ENCODE measurements around the gene MAPK12.

The MAPK12 gene

DNA sequence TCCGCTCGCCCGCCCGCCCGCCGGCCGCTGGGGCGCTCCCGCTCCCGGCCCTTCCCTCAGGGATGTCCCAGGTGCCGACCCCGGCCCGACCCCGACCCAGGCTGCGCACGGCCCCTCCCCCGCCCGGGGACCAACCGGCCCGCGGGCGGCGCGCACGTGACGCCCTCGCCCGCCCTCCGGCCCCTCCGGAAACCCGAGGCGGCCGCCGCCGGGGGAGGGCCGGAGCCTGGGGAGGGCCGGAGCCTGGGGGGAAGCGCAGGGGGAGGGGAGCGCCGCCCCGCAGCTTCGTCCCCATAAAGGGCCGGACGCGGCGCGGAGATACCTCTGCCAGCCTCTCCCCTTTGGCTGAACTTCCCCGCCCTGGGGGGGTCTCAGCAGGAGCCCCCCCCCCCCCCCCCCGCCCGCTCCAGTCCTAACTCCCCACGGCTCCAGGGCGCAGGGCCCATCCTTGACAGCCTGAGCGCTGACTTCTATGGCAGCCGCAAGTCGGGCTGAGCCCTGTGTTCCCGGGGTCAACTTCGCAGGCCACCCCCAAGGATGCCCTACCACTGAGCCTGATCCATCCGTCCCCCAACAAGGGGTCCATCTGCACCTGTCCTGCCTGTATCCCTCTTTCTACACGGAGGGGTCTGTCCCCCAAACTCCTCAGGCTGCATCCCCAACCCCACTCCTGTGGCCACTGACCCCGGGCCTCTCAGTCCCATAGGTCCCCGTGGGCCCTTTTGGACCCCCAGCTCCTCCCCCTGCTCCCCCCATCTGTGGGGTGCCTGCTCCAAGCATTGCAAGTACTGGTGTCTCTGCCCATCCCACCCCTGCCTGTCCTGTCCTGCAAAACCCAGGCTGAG, at the start of gene MAPK12:
Gene MAPK12, minus strand, starts transcription at position 69 of the 845 bp plus-strand sequence. CDS start 174 bp downstream, outside the sequence.
- DNase-seq, result no peak

GRCh38 chr22:50310949-50311444, 49.5 kb upstream of the MAPK12 start:
- DNase-seq, result no peak

DNA sequence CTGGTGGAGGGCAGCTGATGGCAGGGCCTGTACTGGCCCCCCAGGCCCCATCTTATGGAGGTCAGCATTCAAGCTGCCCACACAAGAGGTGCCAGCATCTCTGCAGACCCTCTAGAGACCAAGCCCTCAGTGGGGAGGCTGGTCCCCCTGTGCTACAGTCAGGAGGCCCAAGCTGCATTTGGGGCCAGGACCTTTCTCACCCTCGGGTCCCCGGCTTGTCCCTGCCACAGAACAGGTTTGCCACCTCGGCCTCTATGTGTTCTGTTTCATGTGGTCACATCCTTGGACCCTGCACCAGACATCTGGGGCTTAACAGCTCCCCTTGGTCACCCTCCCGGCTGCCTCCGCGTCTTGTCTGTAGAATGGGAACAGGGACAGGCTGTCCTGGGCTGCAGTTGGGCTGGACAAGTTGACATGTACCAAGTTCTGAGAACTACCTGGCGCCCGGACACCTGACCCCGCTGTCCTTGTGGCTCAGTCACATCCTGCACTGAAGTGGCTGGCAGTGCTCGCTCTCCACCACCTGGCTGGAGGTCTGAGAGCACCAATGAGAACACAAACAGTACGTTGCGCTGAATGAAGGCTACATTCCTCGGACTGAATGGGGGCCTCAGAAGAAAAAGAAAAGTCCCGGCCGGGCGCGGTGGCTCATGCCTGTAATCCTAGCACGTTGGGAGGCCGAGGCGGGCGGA, 48.7 kb upstream of the MAPK12 start:
- no peak for DNase-seq

- no peak for DNase-seq
Observed at GRCh38 chr22:50309601-50309991, 48.1 kb upstream of the MAPK12 start.

- DNase-seq, result no peak
Observed at GRCh38 chr22:50308986-50309600, 47.6 kb upstream of the MAPK12 start.

GRCh38 chr22:50308597-50308935, 47.1 kb upstream of the MAPK12 start:
- no peak for DNase-seq

DNA sequence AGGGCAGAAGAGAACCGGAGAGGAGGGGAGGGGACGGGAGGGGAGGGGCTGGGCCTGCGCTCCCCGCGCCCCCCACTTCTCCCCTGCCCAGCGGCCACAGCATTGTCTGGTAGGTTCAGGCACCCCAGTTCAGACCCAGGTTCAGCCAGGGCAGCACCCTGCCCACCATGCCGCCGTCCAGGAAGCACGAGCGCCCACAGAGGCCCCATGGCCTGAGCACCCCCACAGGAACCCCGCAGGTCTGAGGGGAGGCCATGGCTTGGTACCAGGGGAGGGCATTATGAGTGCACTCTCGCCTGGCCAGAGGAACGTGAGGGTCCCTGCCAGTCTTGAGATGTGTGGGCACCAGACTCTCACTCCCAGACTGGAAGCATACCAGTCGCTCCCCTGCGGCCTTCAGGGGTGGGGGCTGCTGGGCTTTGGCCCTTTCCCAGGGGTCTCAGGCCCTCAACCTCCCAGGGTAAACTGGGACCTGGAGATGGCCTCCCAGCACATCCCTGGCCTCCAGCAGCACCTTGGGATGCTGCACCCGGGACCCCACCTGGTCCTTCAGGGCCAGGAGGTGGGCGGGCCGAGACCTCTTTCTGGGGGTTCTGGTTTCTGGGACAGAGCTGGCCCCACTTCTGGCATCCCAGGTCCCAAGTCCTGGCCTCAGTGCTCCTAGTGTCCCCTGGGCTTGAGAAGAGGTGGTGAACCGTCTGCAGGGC, 46.6 kb upstream of the MAPK12 start:
- DNase-seq, result no peak

DNA sequence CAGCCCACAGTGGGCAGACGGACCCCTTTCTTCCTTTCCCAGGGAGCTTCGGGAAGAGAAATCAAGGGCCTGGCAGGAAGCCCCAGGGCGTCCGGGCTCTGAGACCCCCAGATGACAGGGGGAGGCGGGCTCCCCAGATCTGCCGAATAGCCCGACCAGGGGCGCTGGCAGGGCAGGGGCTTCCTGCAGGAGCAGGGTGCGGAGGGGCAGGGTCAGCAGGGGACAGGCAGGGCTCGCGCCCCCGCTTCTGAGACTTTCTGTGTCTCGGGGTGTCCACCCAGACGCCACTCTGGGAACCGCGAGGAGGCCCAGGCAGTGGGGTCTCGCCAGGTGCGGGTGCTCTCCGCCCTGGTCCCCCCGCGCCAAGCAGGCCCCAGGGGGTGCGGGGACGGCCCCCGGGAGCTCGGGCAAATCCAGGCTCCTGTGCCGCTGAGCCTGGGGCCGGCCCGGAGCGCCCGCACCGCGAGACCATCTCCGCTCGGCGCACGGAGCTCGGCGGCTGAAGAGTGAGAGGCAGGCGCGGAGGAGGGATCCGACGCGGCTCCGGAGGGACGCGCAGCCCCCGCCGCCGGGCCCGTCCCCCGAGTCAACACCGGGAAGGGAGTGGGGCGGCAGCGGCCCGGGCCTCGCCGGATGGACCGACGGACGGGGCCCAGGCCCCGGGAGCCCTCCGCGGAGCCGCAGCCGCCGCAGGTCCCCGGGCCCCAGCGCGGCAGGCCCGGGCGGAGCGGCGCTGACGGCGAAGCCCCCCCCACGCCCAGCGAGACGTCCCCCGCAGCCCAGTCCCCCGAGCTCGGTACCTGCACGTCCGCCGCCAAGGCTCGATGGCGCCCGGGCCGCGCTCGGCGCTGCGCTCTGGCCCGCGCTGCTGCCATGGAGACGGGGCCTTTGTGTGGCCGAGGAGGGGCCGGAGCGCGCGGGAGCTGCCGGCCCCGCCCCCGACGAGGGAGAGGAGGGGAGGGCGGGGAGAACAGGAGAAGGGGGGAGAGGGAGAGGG, 45.6 kb upstream of the MAPK12 start, which contains the start of gene PLXNB2:
Gene PLXNB2, minus strand, starts transcription at position 894 of the 997 bp plus-strand sequence. CDS start 17,062 bp downstream, outside the sequence.
- peak; percentile 18 for DNase-seq

DNA sequence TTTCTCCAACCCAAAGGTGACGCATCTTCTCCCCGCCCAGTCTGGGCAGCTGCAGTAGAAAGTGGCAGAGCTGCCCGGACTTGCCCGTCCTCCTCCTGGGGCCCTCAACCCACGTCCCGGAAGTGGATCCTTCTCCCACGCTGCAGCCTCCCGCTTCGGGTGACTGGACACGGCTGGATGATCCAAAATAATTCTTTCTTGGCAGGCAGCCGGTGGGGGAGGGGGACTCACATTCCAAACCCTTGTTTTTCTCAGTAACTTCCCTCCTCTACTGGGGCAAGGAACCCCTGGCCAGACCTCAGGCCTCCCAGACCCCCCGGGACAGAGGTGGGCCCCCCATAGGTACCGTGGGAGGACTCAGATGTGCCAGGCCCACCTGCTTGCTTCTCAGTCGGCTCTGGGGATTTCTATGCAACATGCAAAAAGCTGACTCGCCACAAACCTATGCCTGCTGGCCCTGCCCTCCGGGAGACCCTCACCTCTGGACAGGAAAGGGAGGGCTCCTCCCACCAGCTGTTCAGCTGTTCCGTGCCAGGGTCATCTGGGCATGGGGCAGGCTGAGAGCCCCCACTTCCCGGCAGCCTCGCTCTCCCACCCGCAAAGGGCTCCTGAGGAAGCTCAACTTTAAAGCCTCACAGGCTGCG, 44.6 kb upstream of the MAPK12 start:
- no peak for DNase-seq

- DNase-seq, result no peak
Observed at GRCh38 chr22:50305393-50305922, 44.0 kb upstream of the MAPK12 start.

DNA sequence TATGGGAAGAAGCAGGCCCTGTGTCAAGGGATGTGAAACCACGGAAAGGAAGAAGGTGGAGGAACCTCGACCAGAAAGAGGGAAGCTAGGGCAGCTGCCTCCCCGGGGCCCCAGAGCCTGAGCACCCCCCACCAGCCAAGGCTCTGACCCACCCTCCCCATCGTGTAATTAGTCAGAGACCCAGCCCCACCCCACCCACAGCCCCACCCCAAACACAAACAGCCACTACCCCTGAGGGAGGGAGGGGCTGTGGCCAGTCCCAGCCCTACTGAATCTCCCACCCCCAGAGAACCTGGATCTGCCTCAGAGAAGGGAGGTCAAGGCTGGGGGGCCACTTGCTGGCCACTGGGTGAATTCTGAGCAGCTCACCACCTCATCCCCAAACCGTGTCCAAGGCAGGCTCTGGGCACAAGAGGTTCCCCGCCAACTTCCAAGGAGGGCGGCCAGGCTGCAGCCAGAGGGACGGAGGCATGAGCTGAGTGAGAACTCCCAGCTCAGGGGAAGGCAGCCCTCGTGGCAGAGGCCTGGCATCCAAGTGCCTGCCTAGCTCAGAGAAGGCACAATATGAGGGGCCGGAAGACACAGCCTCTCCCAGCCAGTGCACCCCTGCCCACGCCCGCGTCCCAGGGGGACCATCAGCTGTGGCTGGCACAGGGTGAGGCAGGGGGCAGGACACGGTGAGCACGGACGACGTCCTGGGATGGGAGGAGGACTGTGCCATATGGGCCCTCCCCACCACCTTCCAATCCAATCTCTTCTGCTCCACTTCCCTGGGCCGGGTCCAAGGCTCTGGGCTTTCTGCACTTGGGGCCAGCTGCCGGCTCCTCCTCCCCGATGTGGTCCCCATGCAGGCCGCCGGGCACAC, 43.3 kb upstream of the MAPK12 start:
- DNase-seq, result no peak

GRCh38 chr22:50303848-50304527, 42.5 kb upstream of the MAPK12 start:
- no peak for DNase-seq

GRCh38 chr22:50303515-50303847, 42.0 kb upstream of the MAPK12 start:
- no peak for DNase-seq

GRCh38 chr22:50302564-50302963, 41.1 kb upstream of the MAPK12 start:
- DNase-seq, result no peak

- no peak for DNase-seq
Observed at GRCh38 chr22:50302041-50302541, 40.6 kb upstream of the MAPK12 start.

- DNase-seq, result no peak
Observed at GRCh38 chr22:50301581-50301991, 40.1 kb upstream of the MAPK12 start.

DNA sequence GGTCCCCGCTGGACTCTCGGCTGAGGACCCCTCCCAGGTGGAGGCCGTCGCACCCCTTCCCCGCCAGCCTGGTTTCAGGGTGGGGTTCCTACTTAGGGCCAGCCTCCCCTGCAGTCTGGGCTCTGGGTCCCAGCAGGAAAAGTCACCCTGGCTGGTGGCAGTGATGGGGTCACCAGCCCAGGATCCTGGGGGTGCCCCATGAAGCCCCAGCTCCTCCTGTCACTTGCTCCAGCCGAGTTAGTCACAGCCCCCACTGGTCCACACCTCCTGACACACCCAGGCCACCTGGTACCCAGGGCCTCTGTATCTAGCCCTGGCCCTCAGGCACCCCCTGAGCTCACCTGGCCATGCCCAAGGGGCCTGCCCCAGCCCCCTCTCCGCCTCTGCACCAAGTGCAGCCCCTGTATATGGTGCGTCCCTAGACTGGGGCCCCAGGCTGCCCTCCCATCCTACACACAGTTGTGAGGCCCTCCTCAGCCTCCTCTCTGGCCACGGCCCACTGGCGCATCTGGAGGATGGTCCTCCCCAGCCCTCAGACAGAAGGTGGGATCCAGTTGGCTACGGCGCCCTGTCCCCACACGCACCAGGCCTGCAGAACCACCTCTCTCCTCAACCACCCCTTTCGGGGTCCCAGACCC, 39.3 kb upstream of the MAPK12 start:
- DNase-seq, result no peak

- no peak for DNase-seq
Observed at GRCh38 chr22:50299785-50300619, 38.5 kb upstream of the MAPK12 start.

Data from activated naive CD4-positive, alpha-beta T cell treated with Interleukin-2 at 50 U/mL for 16 hours (primary cell).